ENCODE measurements around the gene NCLN.
A peak's percentile ranks its signal among the peaks of the same experiment; 100 is the strongest.

The NCLN gene

GRCh38 chr19:3183721-3184641 is 1.7 kb upstream of the NCLN start:
- H3K9me3 ChIP-seq = no peaks in the 10 kb centered on the region
- no peaks in the 10 kb centered on the region for H3K27me3 ChIP-seq
- peak overlapping the region; percentile 40 to 96 for H3K4me3 ChIP-seq (ENCODE audit: low read depth in 1 of 2, low read length in 1 of 2)

GRCh38 chr19:3184847-3185460 is 776 bp upstream of the NCLN start:
- no peak for TF ChIP-seq CTCF (IDR thresholded peaks at IDR 0.05)
- Histone ChIP-seq H3K4me1 (ENCODE audit: control insufficient read depth in 1 of 2, insufficient read depth in 1 of 2, low read depth in 1 of 2, low read length in 1 of 2) (peaks cover 79 to 91% of the 10 kb centered on the region in 2 experiments), H3K4me3 (ENCODE audit: low read depth in 1 of 2, low read length in 1 of 2) (peak overlapping the region; percentile 72 to 96), H3K36me3 (peaks cover 44% of the 10 kb centered on the region), H3K9me3 (no peaks in the 10 kb centered on the region), H3K27ac (peak overlapping the region; percentile 94), H3K27me3 (no peaks in the 10 kb centered on the region)

More at GRCh38 chr19:3183721-3184641, 1.7 kb upstream of the NCLN start:
- no peak for TF ChIP-seq CTCF (IDR thresholded peaks at IDR 0.05)
- peak overlapping the region; percentile 94 for H3K27ac ChIP-seq
- peaks cover 44% of the 10 kb centered on the region for H3K36me3 ChIP-seq
- peaks cover 69 to 84% of the 10 kb centered on the region in 2 experiments for H3K4me1 ChIP-seq (ENCODE audit: control insufficient read depth in 1 of 2, insufficient read depth in 1 of 2, low read depth in 1 of 2, low read length in 1 of 2)

- no peak for TF ChIP-seq CTCF (IDR thresholded peaks at IDR 0.05)
- no peaks in the 10 kb centered on the region for H3K27me3 ChIP-seq
- H3K4me3 ChIP-seq (ENCODE audit: low read depth in 1 of 2, low read length in 1 of 2) = peak overlapping the region; percentile 72 to 96
- H3K36me3 ChIP-seq = peaks cover 36% of the 10 kb centered on the region
- H3K27ac ChIP-seq = peak overlapping the region; percentile 94
- H3K4me1 ChIP-seq (ENCODE audit: control insufficient read depth in 1 of 2, insufficient read depth in 1 of 2, low read depth in 1 of 2, low read length in 1 of 2) = peaks cover 92 to 95% of the 10 kb centered on the region in 2 experiments
- no peaks in the 10 kb centered on the region for H3K9me3 ChIP-seq
Observed at GRCh38 chr19:3186160-3186688, 494 bp downstream of the NCLN start.

- H3K4me1 ChIP-seq (ENCODE audit: control insufficient read depth in 1 of 2, insufficient read depth in 1 of 2, low read depth in 1 of 2, low read length in 1 of 2) = peaks cover 92% of the 10 kb centered on the region in 2 experiments
- peaks cover 27% of the 10 kb centered on the region for H3K36me3 ChIP-seq
- peak overlapping the region; percentile 94 for H3K27ac ChIP-seq
- peak overlapping the region; percentile 72 to 96 for H3K4me3 ChIP-seq (ENCODE audit: low read depth in 1 of 2, low read length in 1 of 2)
- H3K9me3 ChIP-seq = no peaks in the 10 kb centered on the region
- no peak for TF ChIP-seq CTCF (IDR thresholded peaks at IDR 0.05)
- H3K27me3 ChIP-seq = no peaks in the 10 kb centered on the region
Observed at GRCh38 chr19:3186891-3187661, 1.3 kb downstream of the NCLN start.
